ENCODE data around the gene P2RX4.
"Not testable (repeated sequence)": the region's sequence is repeated elsewhere in the genome, so short reads cannot be mapped to it uniquely, and the experiment has no call there.

P2RX4 gene

GRCh38 chr12:121198949-121199348 lies 11.0 kb upstream of the P2RX4 start:
- Histone ChIP-seq H3K36me3 (ENCODE audit: low read length) (no peaks in the 10 kb centered on the region), H3K4me2 (ENCODE audit: low read depth, low read length, poor library complexity, severe bottlenecking) (no peak overlapping the region), H3K9me2 (replicated peaks; ENCODE audit: insufficient read depth, low read length) (no peaks in the 10 kb centered on the region), H3F3A (ENCODE audit: insufficient read depth) (no peaks in the 10 kb centered on the region), H3K4me3 (ENCODE audit: insufficient read depth, low read length, poor library complexity, severe bottlenecking) (no peak overlapping the region), H3K27me3 (ENCODE audit: low read length) (no peaks in the 10 kb centered on the region), H3K79me2 (ENCODE audit: insufficient read depth, low read length) (no peaks in the 10 kb centered on the region), H3K27ac (ENCODE audit: low read depth, low read length) (no peak overlapping the region), H2AFZ (ENCODE audit: low read depth, low read length, severe bottlenecking) (no peak overlapping the region), H3K9ac (ENCODE audit: low read length) (no peak overlapping the region), H3K9me3 (ENCODE audit: insufficient read depth, low read length) (no peaks in the 10 kb centered on the region), H4K20me1 (ENCODE audit: low read depth, low read length) (no peaks in the 10 kb centered on the region)
- TF ChIP-seq EZH2phosphoT487 (conservative IDR thresholded peaks at IDR 0.05; ENCODE audit: low read length) = no peak
- TF ChIP-seq, protein P1, sequence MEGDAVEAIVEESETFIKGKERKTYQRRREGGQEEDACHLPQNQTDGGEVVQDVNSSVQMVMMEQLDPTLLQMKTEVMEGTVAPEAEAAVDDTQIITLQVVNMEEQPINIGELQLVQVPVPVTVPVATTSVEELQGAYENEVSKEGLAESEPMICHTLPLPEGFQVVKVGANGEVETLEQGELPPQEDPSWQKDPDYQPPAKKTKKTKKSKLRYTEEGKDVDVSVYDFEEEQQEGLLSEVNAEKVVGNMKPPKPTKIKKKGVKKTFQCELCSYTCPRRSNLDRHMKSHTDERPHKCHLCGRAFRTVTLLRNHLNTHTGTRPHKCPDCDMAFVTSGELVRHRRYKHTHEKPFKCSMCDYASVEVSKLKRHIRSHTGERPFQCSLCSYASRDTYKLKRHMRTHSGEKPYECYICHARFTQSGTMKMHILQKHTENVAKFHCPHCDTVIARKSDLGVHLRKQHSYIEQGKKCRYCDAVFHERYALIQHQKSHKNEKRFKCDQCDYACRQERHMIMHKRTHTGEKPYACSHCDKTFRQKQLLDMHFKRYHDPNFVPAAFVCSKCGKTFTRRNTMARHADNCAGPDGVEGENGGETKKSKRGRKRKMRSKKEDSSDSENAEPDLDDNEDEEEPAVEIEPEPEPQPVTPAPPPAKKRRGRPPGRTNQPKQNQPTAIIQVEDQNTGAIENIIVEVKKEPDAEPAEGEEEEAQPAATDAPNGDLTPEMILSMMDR (IDR thresholded peaks at IDR 0.05; ENCODE audit: insufficient read depth, low read length, poor library complexity, severe bottlenecking) = no peak

DNA sequence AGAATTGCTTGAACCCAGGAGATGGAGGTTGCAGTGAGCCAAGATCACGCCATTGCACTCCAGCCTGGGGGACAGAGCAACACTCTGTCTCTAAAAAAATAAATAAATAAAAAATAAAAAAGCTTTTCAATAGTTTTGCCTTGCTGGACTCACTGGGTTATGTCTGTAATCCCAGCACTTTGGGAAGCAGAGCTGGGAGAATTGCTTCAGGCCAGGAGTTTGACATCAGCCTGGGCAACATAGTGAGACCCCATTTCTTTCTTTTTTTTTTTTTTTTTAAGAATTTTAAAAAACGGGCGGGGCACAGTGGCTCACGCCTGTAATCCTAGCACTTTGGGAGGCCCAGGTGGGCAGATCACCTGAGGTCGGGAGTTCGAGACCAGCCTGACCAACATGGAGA lies 8.8 kb upstream of the P2RX4 start:
- not testable (repeated sequence) for H3K9me3 ChIP-seq (ENCODE audit: insufficient read depth, low read length); H2AFZ ChIP-seq (ENCODE audit: low read depth, low read length, severe bottlenecking); H3K27me3 ChIP-seq (ENCODE audit: low read length); H3K4me3 ChIP-seq (ENCODE audit: insufficient read depth, low read length, poor library complexity, severe bottlenecking); H3K4me2 ChIP-seq (ENCODE audit: low read depth, low read length, poor library complexity, severe bottlenecking); H3F3A ChIP-seq (ENCODE audit: insufficient read depth); H3K27ac ChIP-seq (ENCODE audit: low read depth, low read length); H3K79me2 ChIP-seq (ENCODE audit: insufficient read depth, low read length); H4K20me1 ChIP-seq (ENCODE audit: low read depth, low read length); H3K9me2 ChIP-seq (replicated peaks; ENCODE audit: insufficient read depth, low read length); H3K36me3 ChIP-seq (ENCODE audit: low read length); H3K9ac ChIP-seq (ENCODE audit: low read length)

DNA sequence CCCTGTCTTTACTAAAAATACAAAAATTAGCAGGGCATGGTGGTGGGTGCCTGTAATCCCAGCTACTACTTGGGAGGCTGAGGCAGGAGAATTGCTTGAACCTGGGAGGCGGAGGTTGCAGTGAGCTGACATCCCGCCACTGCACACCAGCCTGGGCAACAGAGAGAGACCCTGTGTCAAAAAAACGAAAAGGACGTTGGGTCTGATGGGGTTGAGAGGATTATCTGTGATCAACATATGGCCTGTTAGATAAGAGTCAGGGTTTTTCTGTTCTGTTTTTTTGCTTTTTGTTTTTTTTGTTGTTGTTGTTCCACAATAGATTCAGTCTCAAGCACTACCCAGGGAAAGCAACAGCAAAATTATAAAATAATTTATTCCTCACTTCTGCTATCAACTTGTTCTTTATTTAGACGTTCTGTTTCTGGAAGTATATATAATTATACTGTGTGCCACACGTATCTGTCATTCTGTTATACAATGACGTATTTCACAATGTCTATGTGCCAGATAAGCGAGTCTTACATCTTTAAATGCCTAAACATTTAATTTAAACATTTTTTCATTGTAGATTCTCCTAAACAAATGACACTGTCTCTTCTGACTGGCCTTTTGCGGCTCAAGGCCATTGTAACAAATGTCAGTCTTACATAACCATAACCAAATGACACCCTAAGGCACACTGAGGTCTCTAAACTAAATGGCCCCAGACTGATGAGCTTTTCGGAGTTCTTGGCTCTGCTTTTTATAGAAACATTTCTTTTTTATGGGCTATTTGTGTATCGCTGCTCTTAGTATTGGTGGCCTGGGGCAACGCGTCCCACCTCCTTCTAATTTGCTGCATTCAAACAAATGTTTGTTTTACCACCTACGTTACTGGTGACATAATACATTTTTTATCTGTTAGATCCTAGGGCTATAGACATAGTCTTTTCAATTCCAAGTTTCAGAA lies 7.2 kb upstream of the P2RX4 start:
- Histone ChIP-seq H3K9ac (ENCODE audit: low read length) (no peak overlapping the region), H3K36me3 (ENCODE audit: low read length) (no peaks in the 10 kb centered on the region), H3K79me2 (ENCODE audit: insufficient read depth, low read length) (no peaks in the 10 kb centered on the region), H2AFZ (ENCODE audit: low read depth, low read length, severe bottlenecking) (no peak overlapping the region), H3K27me3 (ENCODE audit: low read length) (no peaks in the 10 kb centered on the region), H3F3A (ENCODE audit: insufficient read depth) (no peaks in the 10 kb centered on the region), H3K9me3 (ENCODE audit: insufficient read depth, low read length) (no peaks in the 10 kb centered on the region), H3K27ac (ENCODE audit: low read depth, low read length) (no peak overlapping the region), H3K4me2 (ENCODE audit: low read depth, low read length, poor library complexity, severe bottlenecking) (no peak overlapping the region), H3K9me2 (replicated peaks; ENCODE audit: insufficient read depth, low read length) (no peaks in the 10 kb centered on the region), H4K20me1 (ENCODE audit: low read depth, low read length) (no peaks in the 10 kb centered on the region), H3K4me3 (ENCODE audit: insufficient read depth, low read length, poor library complexity, severe bottlenecking) (no peak overlapping the region)
- TF ChIP-seq EZH2phosphoT487 (conservative IDR thresholded peaks at IDR 0.05; ENCODE audit: low read length) = no peak
- TF ChIP-seq, protein P1 (IDR thresholded peaks at IDR 0.05; ENCODE audit: insufficient read depth, low read length, poor library complexity, severe bottlenecking) = no peak

- H3K4me2 ChIP-seq (ENCODE audit: low read depth, low read length, poor library complexity, severe bottlenecking) = no peak overlapping the region
These were observed 6.4 kb upstream of the P2RX4 start for GRCh38 chr12:121203482-121203881.

More at GRCh38 chr12:121203482-121203881, 6.4 kb upstream of the P2RX4 start:
- H3K79me2 ChIP-seq (ENCODE audit: insufficient read depth, low read length) = no peaks in the 10 kb centered on the region
- H3K9ac ChIP-seq (ENCODE audit: low read length) = no peak overlapping the region
- no peak overlapping the region for H3K27ac ChIP-seq (ENCODE audit: low read depth, low read length)
- H3K36me3 ChIP-seq (ENCODE audit: low read length) = no peaks in the 10 kb centered on the region
- H3K9me2 ChIP-seq (replicated peaks; ENCODE audit: insufficient read depth, low read length) = no peaks in the 10 kb centered on the region
- no peak overlapping the region for H3K4me3 ChIP-seq (ENCODE audit: insufficient read depth, low read length, poor library complexity, severe bottlenecking)
- no peaks in the 10 kb centered on the region for H3K27me3 ChIP-seq (ENCODE audit: low read length)
- no peaks in the 10 kb centered on the region for H3K9me3 ChIP-seq (ENCODE audit: insufficient read depth, low read length)
- H4K20me1 ChIP-seq (ENCODE audit: low read depth, low read length) = no peaks in the 10 kb centered on the region
- H3F3A ChIP-seq (ENCODE audit: insufficient read depth) = no peaks in the 10 kb centered on the region
- TF ChIP-seq EZH2phosphoT487 (conservative IDR thresholded peaks at IDR 0.05; ENCODE audit: low read length) = no peak
- TF ChIP-seq, protein P1 (IDR thresholded peaks at IDR 0.05; ENCODE audit: insufficient read depth, low read length, poor library complexity, severe bottlenecking) = no peak
- H2AFZ ChIP-seq (ENCODE audit: low read depth, low read length, severe bottlenecking) = no peak overlapping the region
